ELF-1 (cell line): Measurements from ENCODE around the gene CAPN13.

Experiments used
- DNase-seq: peaks from one replicate; pipeline ENCODE4 v3.0.0-alpha.2; 2016; ENCODE audit warnings: low read depth, low spot score

CAPN13 gene

DNA sequence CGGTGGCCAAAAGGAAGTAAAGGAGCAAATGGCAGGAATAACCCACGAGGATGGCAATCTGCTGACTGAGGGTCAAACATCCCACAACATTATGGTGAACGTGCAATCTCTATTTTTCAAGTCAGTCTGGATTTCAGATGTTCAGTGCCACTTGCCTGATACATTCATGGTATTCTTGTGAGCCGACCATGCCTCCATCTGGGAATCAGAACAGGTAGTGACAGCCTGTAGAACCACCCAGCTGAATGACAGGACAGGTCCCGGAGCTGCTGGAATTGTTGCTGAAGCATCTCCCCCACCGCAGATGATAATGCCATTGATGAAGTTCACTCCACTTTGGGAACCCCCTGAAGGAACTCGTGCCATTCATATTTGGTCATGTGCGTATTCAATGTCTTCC lies 123.2 kb downstream of the CAPN13 start:
- no peak for DNase-seq

DNA sequence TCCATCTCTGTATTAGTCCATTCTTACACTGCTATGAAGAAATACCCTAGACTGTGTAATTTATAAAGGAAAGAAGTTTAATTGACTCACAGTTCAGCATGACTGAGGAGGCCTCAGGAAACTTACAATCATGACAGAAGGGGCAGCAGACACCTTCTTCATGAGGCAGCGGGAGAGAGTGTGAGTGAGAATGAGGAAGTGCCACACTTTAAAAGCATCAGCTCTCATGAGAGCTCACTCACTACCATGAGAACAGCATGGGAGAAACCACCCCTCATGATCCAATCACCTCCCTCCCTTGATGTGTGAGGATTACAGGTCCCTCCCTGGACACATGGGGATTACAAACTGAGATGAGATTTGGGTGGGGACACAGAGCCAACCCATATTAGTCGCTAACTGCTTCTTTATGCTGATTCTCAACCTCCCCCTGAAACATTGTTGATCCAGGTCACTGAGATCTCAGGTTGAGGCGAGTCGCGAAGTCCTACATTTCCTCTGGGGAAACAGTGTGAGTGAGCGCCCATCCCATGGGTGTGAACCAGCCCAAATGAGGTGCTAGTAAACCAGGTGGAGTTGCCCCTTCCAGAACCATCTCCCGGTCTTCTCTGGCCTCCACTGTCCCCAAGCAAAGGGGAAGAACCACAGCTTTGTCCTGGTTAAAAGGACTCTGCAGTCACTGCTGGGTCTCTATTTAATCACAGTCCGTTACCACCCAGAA lies 123.8 kb downstream of the CAPN13 start:
- no peak for DNase-seq

GRCh38 chr2:30681022-30681421 lies 126.2 kb downstream of the CAPN13 start:
- DNase-seq = no peak

DNA sequence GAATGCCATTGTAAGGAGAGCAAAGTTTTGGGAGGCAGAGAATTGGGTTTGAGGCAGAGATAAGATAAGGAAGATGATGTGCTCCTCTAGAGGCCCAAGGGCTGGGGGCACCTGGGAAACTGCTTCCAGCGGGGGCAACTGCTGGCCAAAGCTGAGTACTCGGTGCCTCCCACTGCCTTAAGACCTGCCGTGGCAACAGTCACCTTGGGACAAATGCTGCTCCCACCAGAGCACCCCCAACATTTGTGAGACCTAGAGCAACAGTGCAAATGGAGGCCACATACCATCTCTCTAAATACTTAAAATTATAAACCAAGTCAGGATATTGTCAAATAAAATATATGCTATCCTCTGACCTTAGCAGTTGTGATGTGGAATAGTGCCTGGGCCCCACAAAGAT lies 127.1 kb downstream of the CAPN13 start:
- no peak for DNase-seq

GRCh38 chr2:30679426-30680088 lies 127.7 kb downstream of the CAPN13 start:
- DNase-seq = no peak

DNA sequence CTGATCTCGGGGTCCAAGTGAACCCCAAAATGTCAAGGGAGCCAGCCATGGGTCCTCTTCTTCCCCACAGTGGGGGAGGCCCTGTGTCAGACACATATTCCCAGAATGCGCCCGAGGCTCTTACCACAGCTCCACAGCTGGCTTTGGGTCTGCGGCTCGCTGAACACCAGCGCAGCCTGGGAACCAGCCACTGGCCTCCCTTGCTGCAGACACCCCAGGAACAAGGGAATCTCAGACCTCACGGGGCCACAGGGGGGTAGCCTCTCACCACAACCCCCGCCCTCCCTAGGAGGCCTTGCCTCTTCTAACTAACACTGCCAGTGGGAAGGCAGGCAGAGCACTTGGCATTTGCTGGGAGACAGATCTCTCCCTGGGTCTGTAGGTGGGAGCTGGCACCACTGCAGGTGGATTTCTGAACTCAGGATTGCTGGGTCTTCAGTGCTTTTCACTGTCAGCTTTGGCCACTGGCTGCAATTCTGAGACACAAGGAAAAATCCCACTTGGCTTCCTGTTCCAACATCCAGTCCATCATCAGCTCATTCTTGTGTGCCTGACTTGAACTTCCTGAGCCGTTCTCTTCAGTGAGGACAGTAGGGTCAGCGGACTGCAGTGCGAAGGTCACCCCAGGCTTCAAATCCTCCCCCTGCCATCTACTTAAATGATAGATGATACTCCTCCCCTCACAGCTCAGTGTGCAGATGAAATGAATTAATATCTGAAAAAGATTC lies 128.7 kb downstream of the CAPN13 start:
- DNase-seq = no peak

GRCh38 chr2:30677861-30678385 lies 129.3 kb downstream of the CAPN13 start:
- DNase-seq = no peak

DNA sequence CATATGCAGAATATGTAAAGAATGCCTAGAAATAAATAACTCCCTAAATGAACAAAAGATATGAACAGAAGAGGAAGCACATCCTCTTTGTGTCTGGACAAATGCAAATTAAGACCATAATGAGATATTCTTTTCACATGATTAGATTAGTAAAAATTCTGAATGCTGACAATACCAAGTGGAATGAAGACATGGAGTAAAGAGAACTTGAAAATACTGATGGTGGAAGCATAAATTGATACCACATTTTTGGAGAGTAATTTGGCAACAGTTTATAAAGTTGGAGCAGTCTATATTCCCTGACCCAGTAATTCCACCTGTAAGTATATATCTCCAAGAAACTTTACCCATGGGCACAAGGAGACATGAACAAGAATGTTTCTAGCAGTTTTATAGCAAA lies 130.0 kb downstream of the CAPN13 start:
- no peak for DNase-seq

DNA sequence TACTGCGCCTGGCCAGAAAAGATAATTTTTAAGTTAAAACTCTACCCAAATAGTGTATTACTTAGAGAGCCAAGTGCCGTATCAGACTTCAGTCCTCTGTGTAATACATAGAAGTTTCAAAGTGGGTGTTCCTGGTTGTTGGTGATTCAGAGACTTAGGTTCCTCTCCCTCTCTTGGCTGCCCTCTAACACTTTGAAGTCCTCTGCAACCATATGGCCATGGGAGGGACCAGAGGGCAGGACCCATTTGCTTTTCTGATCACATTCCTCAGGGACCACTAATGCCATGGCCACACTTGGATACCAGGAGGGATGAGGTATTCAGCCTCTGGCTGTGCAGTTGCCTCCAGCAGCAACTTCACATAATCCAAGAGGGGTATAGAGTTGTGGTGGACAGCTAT lies 131.5 kb downstream of the CAPN13 start:
- DNase-seq = no peak

DNA sequence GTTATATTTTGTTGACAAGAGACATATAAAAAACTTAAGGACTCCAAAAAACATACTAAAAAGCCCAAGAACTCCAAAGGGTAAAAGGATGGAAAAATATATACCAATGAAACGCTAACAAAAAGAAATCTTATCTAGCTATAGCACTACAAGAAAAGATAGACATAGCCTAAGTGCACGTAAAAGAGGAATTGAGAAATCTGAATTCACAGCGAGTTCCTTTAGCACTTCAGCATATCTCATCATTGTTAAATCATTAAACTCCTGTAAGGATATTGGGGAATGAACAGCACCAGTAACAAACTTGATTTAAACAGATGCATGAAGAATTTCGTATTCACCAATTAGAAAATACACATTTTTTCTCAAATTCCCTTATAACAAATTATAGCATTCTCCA lies 134.1 kb downstream of the CAPN13 start:
- DNase-seq = no peak
